Adipocyte (in vitro differentiated cells): ENCODE data around the gene CFLAR.
"Not testable (repeated sequence)": the region's sequence is repeated elsewhere in the genome, so short reads cannot be mapped to it uniquely, and the experiment has no call there.

Experiments used
- DNase-seq: peaks from one replicate; pipeline ENCODE4 v3.0.0-alpha.2; 2015; ENCODE audit warnings: low read depth
- H3K27me3 ChIP-seq: replicated peaks from 2 replicates; pipeline ENCODE4 v1.7.0; 2013; ENCODE audit warnings: mild to moderate bottlenecking, low read length, moderate library complexity; ENCODE audit not compliant: control insufficient read depth, insufficient read depth
- H3K36me3 ChIP-seq: 2 replicates; pipeline ENCODE4 v1.7.0; 2013; ENCODE audit warnings: low read length, mild to moderate bottlenecking, moderate library complexity; ENCODE audit not compliant: control insufficient read depth, insufficient read depth, severe bottlenecking
- H3K4me1 ChIP-seq: 2 replicates; pipeline ENCODE4 v1.7.0; 2013; ENCODE audit warnings: mild to moderate bottlenecking, low read length, moderate library complexity; ENCODE audit not compliant: control insufficient read depth, insufficient read depth
- H3K4me3 ChIP-seq: 2 replicates; pipeline ENCODE4 v1.7.0; 2013; ENCODE audit warnings: mild to moderate bottlenecking, low read length, moderate library complexity
- H3K9ac ChIP-seq: 2 replicates; pipeline ENCODE4 v1.7.0; 2013; ENCODE audit warnings: mild to moderate bottlenecking, low read length, moderate library complexity
- H3K9me3 ChIP-seq: 2 replicates; pipeline ENCODE4 v1.7.0; 2013; ENCODE audit warnings: mild to moderate bottlenecking, low read length, moderate library complexity; ENCODE audit not compliant: control insufficient read depth

CFLAR gene

DNA sequence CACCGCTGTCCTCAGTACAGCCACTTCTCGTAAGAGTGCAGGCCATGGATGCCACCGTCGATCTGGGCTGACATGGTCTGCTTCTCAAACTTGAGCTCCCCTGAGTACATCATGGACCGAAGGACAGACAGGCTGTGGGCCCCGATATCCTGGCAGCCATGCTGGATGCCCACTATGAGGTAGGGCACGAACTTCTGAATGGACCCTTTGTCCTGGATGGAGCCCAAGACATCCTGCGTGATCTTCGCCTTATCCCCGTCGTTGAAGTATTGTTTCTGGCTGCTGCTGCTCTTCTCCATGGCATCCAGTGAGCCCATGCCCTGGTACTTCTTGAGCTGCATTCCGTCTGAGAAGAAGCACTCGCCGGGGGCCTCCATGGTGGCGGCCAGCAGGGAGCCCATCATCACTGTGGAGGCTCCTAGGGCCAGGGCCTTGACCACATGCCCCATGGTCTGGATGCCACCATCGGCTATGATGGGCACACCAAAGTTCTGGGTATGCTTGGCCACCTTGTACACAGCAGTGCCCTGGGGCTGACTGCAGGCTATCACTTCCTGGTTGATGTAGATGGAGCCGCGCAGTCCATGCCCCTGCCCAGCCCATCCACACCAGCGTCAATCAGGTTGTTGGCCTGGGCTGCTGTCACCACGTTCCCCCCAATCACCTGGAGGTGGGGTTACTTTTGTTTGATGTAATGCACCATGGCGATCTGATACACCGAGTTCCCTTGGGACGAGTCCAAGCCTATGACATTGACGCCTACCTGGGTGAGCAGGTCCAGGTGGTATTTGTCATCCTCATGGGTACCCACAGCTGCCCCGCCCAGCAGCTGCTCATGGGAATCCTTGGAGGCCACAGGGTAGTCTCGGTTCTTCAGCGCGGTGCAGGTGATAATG lies 21.8 kb downstream of the CFLAR start:
- H3K9me3 ChIP-seq: no peaks in the 10 kb centered on the region
- no peak overlapping the region for H3K4me3 ChIP-seq
- H3K36me3 ChIP-seq: peaks cover 83% of the 10 kb centered on the region
- no peak for DNase-seq
- no peak overlapping the region for H3K9ac ChIP-seq
- H3K27me3 ChIP-seq: no peaks in the 10 kb centered on the region
- H3K4me1 ChIP-seq: peaks cover 25% of the 10 kb centered on the region

DNA sequence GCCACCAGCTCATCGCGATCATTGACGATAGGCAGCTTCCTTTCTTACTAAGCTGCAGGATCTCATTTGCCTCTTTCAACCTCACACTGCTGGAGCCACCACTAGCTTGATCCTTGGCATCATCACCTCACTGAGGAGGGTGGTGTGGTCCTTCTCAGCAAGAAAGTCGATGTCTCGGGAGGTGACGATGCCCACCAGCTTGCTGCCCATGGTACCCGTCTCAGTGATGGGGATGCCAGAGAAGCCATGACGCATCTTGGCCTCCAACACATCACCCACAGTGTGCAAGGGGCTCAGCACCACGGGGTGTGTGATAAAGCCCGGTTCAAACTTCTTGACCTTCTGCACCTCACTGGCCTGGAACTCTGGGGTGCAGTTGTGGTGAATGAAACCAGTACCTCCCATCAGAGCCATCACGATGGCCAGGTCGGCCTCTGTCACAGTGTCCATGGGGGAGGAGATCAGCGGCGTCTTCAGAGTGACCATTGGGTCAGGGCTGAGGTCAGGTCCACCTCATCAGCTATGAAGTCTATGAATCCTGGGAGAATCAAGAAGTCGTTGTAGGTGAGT lies 22.5 kb downstream of the CFLAR start:
- H3K27me3 ChIP-seq: no peaks in the 10 kb centered on the region
- H3K36me3 ChIP-seq: peaks cover 83% of the 10 kb centered on the region
- no peak overlapping the region for H3K9ac ChIP-seq
- H3K4me1 ChIP-seq: peaks cover 22% of the 10 kb centered on the region
- DNase-seq: no peak
- no peak overlapping the region for H3K4me3 ChIP-seq
- H3K9me3 ChIP-seq: no peaks in the 10 kb centered on the region

DNA sequence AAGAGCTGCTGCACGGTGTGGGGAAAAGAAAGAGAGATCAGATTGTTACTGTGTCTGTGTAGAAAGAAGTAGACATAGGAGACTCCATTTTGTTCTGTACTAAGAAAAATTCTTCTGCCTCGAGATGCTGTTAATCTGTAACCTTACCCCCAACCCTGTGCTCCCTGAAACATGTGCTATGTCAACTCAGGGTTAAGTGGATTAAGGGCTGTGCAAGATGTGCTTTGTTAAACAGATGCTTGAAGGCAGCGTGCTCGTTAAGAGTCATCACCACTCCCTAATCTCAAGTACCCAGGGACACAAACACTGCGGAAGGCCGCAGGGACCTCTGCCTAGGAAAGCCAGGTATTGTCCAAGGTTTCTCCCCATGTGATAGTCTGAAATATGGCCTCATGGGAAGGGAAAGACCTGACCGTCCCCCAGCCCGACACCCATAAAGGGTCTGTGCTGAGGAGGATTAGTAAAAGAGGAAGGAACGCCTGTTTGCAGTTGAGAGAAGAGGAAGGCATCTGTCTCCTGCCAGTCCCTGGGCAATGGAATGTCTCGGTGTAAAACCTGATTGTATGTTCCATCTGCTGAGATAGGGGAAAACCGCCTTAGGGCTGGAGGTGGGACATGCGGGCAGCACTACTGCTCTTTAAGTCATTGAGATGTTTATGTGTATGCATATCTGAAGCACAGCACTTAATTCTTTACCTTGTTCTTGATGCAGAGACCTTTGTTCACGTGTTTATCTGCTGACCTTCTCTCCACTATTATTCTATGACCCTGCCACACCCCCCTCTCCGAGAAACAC lies 23.2 kb downstream of the CFLAR start:
- Histone ChIP-seq H3K36me3 (peaks cover 90% of the 10 kb centered on the region), H3K4me1 (peaks cover 22% of the 10 kb centered on the region)
- not testable (repeated sequence) for H3K27me3 ChIP-seq, DNase-seq, H3K9me3 ChIP-seq, H3K4me3 ChIP-seq, H3K9ac ChIP-seq

- Histone ChIP-seq H3K36me3 (peaks cover 95% of the 10 kb centered on the region), H3K27me3 (no peaks in the 10 kb centered on the region), H3K4me1 (peaks cover 17% of the 10 kb centered on the region), H3K9ac (no peak overlapping the region), H3K4me3 (no peak overlapping the region), H3K9me3 (no peaks in the 10 kb centered on the region)
- no peak for DNase-seq
Observed at GRCh38 chr2:201139836-201140604, 24.1 kb downstream of the CFLAR start.

GRCh38 chr2:201144101-201145051 lies 28.4 kb downstream of the CFLAR start:
- Histone ChIP-seq H3K4me1 (peaks cover 14% of the 10 kb centered on the region), H3K9me3 (no peaks in the 10 kb centered on the region), H3K27me3 (no peaks in the 10 kb centered on the region), H3K36me3 (peaks cover 89% of the 10 kb centered on the region), H3K4me3 (no peak overlapping the region), H3K9ac (no peak overlapping the region)
- no peak for DNase-seq

GRCh38 chr2:201148434-201148990 lies 32.5 kb downstream of the CFLAR start:
- H3K4me3 ChIP-seq: peak overlapping the region; percentile 52
- DNase-seq: no peak
- peak overlapping the region; percentile 81 for H3K9ac ChIP-seq
- no peaks in the 10 kb centered on the region for H3K9me3 ChIP-seq
- H3K36me3 ChIP-seq: peaks cover 78% of the 10 kb centered on the region
- H3K27me3 ChIP-seq: no peaks in the 10 kb centered on the region
- peaks cover 55% of the 10 kb centered on the region for H3K4me1 ChIP-seq

DNA sequence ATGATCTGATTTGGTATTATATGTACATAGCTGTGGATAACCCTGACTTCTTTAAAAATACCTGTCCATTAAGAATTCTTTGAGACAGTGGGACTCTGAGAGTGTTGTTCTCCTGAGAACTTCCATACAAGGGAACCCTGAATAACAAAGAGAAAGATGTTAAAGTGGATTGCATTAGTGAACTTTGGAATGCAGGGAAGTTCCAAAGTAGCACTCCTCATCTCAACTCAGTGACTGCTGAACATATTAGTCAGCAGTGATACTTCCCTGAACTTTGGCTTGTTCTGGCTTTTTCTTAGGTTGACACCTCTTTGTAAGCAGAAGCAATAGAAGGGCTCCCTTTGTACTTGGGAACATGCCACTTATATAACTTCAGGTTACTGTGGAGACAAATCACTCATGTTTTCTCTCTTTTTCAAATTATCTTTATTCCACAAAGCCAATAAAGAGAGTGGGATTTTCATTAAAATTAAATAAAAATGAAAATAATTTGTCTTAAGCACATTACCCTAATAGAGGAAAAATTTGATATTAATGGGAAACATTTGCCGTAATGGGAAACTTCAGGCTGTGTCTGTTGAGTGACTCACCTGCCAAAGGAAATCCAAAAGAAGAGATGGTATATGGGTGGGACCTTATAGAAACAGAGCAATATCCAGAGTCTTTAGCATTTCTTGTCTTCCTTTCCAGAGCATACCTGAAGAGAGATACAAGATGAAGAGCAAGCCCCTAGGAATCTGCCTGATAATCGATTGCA lies 33.3 kb downstream of the CFLAR start:
- no peaks in the 10 kb centered on the region for H3K9me3 ChIP-seq
- peak; percentile 78 for DNase-seq
- peak overlapping the region; percentile 81 for H3K9ac ChIP-seq
- peak overlapping the region; percentile 52 for H3K4me3 ChIP-seq
- H3K27me3 ChIP-seq: no peaks in the 10 kb centered on the region
- peaks cover 55% of the 10 kb centered on the region for H3K4me1 ChIP-seq
- H3K36me3 ChIP-seq: peaks cover 74% of the 10 kb centered on the region

DNA sequence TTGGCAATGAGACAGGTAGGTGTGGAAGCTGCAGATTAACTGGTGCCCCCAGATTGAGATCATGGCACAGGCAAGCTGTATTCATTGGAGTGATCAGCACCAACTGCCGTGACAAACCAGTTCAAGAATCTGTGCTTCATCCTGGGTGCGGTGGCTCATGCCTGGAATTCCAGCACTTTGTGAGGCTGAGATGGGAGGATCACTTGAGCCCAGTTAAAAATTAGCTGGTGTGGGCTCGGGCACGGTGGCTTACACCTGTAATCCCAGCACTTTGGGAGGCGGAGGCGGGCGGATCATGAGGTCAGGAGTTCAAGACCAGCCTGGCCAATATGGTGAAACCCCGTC lies 33.8 kb downstream of the CFLAR start:
- DNase-seq: peak; percentile 21
- H3K4me1 ChIP-seq: peaks cover 55% of the 10 kb centered on the region
- H3K4me3 ChIP-seq: peak overlapping the region; percentile 12
- H3K9me3 ChIP-seq, H3K27me3 ChIP-seq: not testable (repeated sequence)
- H3K9ac ChIP-seq: peak overlapping the region; percentile 55
- H3K36me3 ChIP-seq: peaks cover 75% of the 10 kb centered on the region

- no peak for DNase-seq
Observed at GRCh38 chr2:201150454-201151020, 34.6 kb downstream of the CFLAR start.

More at GRCh38 chr2:201150454-201151020, 34.6 kb downstream of the CFLAR start:
- no peaks in the 10 kb centered on the region for H3K9me3 ChIP-seq
- peaks cover 55% of the 10 kb centered on the region for H3K4me1 ChIP-seq
- H3K36me3 ChIP-seq: peaks cover 75% of the 10 kb centered on the region
- peak overlapping the region; percentile 28 for H3K4me3 ChIP-seq
- H3K27me3 ChIP-seq: no peaks in the 10 kb centered on the region
- peak overlapping the region; percentile 78 for H3K9ac ChIP-seq
